Progenitor cell of endocrine pancreas (in vitro differentiated cells): ENCODE measurements around the gene WIPF2. TPM values are rescaled to one million over a fixed set of nuclear protein-coding genes. Genes with fewer than 3 reads are reported as not detected.

Source experiments
- DNase-seq: peaks from one replicate; pipeline ENCODE4 v3.0.0; 2021; ENCODE audit warnings: low spot score; ENCODE audit not compliant: unreplicated experiment
- H3K27ac Mint-ChIP-seq: 2 replicates; pipeline ENCODE4 v1.8.0; 2021; ENCODE audit warnings: mild to moderate bottlenecking, moderate library complexity, mixed read lengths
- H3K27me3 Mint-ChIP-seq: 2 replicates; pipeline ENCODE4 v1.8.0; 2021; ENCODE audit warnings: mixed read lengths
- H3K36me3 Mint-ChIP-seq: 2 replicates; pipeline ENCODE4 v1.8.0; 2022; ENCODE audit warnings: mixed read lengths; ENCODE audit not compliant: insufficient read depth
- H3K4me1 Mint-ChIP-seq: 2 replicates; pipeline ENCODE4 v1.8.0; 2021; ENCODE audit warnings: low read depth, mixed read lengths
- H3K4me3 Mint-ChIP-seq: 2 replicates; pipeline ENCODE4 v1.8.0; 2021; ENCODE audit warnings: low read depth, mild to moderate bottlenecking, moderate library complexity, mixed read lengths
- H3K9me3 Mint-ChIP-seq: 2 replicates; pipeline ENCODE4 v1.8.0; 2021; ENCODE audit warnings: low read depth, mixed read lengths
- CTCF ChIP-seq: fragments of 200-600 bp; sonication (generic); IDR thresholded peaks from one replicate; pipeline ENCODE4 v1.5.0; 2021; ENCODE audit warnings: antibody characterized with exemption, mild to moderate bottlenecking; ENCODE audit not compliant: unreplicated experiment
- long read RNA-seq: library from polyadenylated mRNA; unstranded; transcript quantifications from one replicate; pipeline ENCODE4 v2.0.0, GENCODE V29; 2020
- total RNA-seq: library from RNA; stranded (reverse); gene quantifications from 2 replicates; pipeline ENCODE4 v1.2.1, GENCODE V29; 2021

WIPF2 gene
- 37.5 and 38.2 TPM in 2 replicates for total RNA-seq
- long read RNA-seq, partial matches to known transcripts = 0 of 11 reads
- long read RNA-seq, other reads (novel, unspliced or antisense) = 10 of 11 reads

GRCh38 chr17:40218740-40219593 is at the start of gene WIPF2:
Gene WIPF2, plus strand, starts transcription at chr17:40219304. Its CDS starts 37,156 bp downstream, at chr17:40256460.
- peak within 1 kb of the TSS; percentile 95 for H3K4me3 Mint-ChIP-seq
- peak; percentile 83 for TF ChIP-seq CTCF
- H3K27me3 Mint-ChIP-seq = no peaks in the 10 kb centered on the region
- peak within 1 kb of the TSS; percentile 98 for H3K27ac Mint-ChIP-seq
- peak; percentile 96 for DNase-seq
- no peaks in the 10 kb centered on the region for H3K9me3 Mint-ChIP-seq
- H3K36me3 Mint-ChIP-seq = peaks cover 2% of the 10 kb centered on the region
- peaks cover 10% of the 10 kb centered on the region for H3K4me1 Mint-ChIP-seq

DNA sequence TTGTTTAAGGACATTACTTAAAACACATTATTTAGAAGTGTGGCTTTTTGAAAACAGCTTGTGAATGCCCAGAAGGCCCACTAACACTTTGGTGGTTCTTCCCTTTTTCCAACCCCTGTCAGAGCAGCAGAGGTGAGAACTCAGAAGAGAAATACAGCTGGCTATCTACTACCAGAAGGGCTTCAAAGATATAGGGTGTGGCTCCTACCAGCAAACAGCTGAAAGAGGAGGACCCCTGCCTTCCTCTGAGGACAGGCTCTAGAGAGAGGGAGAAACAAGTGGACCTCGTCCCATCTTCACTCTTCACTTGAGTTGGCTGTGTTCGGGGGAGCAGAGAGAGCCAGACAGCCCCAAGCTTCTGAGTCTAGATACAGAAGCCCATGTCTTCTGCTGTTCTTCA is 48.8 kb upstream of the WIPF2 start:
- H3K4me1 Mint-ChIP-seq = peaks cover 5% of the 10 kb centered on the region
- peaks cover 35% of the 10 kb centered on the region for H3K36me3 Mint-ChIP-seq
- H3K27me3 Mint-ChIP-seq = no peaks in the 10 kb centered on the region

GRCh38 chr17:40171750-40172149 is 47.4 kb upstream of the WIPF2 start:
- TF ChIP-seq CTCF = no peak
- Mint-ChIP-seq H3K4me1 (peaks cover 8% of the 10 kb centered on the region), H3K4me3 (no peak overlapping the region), H3K9me3 (no peaks in the 10 kb centered on the region), H3K27me3 (no peaks in the 10 kb centered on the region), H3K36me3 (peaks cover 34% of the 10 kb centered on the region), H3K27ac (no peak overlapping the region)
- DNase-seq = no peak

More for the DNA sequence above, 48.8 kb upstream of the WIPF2 start:
- Mint-ChIP-seq H3K27ac (no peak overlapping the region), H3K4me3 (no peak overlapping the region), H3K9me3 (no peaks in the 10 kb centered on the region)
- no peak for TF ChIP-seq CTCF
- DNase-seq = no peak

DNA sequence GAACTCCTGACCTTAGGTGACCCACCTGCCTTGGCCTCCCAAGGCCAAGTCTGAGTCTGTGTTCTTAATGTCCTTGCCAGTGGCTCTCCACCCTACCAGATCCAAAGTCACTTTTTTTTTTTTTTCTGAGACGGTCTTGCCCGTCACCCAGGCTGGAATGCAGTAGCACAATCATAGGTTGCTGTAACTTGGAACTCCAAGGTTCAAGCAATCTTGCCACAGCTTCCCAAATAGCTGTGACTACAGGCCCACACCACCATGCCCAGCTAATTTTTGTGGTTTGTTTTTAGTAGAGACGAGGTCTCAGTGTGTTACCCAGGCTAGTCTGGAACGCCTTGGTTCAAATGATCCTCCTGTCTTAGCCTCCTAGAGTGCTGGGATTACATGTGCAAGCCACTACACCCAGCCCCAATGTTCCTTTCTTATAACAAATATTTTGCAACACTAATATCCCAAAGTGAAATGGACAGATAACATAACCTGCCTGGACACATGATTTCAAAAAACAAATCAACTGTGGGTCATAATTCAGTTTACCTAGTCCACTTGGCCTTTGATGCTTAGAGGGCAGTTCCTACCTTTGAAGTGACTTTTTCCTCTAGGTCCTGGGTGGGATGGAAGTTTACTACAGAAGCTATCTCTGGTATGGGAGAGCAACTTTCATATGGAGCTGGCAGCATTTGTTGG is 45.9 kb upstream of the WIPF2 start:
- Mint-ChIP-seq H3K4me1 (peaks cover 10% of the 10 kb centered on the region), H3K9me3 (no peaks in the 10 kb centered on the region), H3K36me3 (peaks cover 27% of the 10 kb centered on the region), H3K27me3 (no peaks in the 10 kb centered on the region), H3K27ac (no peak overlapping the region), H3K4me3 (no peak overlapping the region)
- no peak for DNase-seq
- TF ChIP-seq CTCF = no peak

GRCh38 chr17:40173778-40174135 is 45.3 kb upstream of the WIPF2 start:
- Mint-ChIP-seq H3K36me3 (peaks cover 26% of the 10 kb centered on the region), H3K27me3 (peaks cover 3% of the 10 kb centered on the region), H3K4me3 (no peak overlapping the region), H3K27ac (no peak overlapping the region), H3K4me1 (peaks cover 10% of the 10 kb centered on the region), H3K9me3 (no peaks in the 10 kb centered on the region)
- no peak for DNase-seq
- TF ChIP-seq CTCF = no peak
